Spleen (tissue), 7 donors: ENCODE measurements around the gene SPHK1.

Experiments
- POLR2A ChIP-seq, 3 donors: fragments of 450-650 bp; IDR thresholded peaks; one replicate each; pipeline ENCODE4 v1.5.1; 2017; ENCODE audit warnings: antibody characterized with exemption in 3 of 3, mild to moderate bottlenecking in 1 of 3
- POLR2AphosphoS5 ChIP-seq, 3 donors: sonication (generic); formaldehyde crosslinking; IDR thresholded peaks; one replicate each; pipeline ENCODE4 v1.5.1; 2017; ENCODE audit warnings: antibody characterized with exemption in 3 of 3
- TF ChIP-seq, protein P1 (sequence below), 11 experiments: fragments of 200-600 bp in 7 of 11; fragments of 450-650 bp in 4 of 11; sonication (generic) in 4 of 11; IDR thresholded peaks in 8 of 11; conservative IDR thresholded peaks in 3 of 11; 1 replicate in 7 of 11; 2 replicates in 4 of 11; pipeline versions ENCODE4 v1.4.0 to v1.8.0; 2016 to 2021; ENCODE audit warnings: antibody characterized with exemption in 11 of 11, inconsistent platforms in 4 of 11, mild to moderate bottlenecking in 1 of 11
- donor health status: DM: no; HTN: no; CAD: no; lungs with moderate emphysema.
- donor health status: DM: no; HTN: no; CAD: no.
- donor health status: DM: no; HTN: no; CAD: no.

DNA sequence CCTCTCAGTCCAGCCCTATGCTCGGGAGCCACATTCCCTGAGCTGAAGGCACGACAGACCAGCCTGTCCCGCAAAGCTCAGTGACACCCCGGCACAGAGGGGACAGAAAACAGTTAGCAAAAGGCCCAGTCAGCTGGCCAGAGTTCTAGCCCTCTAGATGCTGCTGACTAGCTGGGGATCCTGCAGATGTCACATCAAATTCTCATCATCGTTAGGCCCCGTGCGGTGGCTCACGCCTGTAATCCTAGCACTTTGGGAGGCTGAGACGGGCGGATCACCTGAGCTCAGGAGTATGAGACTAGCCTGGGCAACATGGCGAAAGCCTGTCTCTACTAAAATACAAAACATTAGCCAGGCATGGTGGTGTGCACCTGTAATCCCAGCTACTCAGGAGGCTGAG is 51.3 kb downstream of the SPHK1 start:
- TF ChIP-seq, protein P1, sequence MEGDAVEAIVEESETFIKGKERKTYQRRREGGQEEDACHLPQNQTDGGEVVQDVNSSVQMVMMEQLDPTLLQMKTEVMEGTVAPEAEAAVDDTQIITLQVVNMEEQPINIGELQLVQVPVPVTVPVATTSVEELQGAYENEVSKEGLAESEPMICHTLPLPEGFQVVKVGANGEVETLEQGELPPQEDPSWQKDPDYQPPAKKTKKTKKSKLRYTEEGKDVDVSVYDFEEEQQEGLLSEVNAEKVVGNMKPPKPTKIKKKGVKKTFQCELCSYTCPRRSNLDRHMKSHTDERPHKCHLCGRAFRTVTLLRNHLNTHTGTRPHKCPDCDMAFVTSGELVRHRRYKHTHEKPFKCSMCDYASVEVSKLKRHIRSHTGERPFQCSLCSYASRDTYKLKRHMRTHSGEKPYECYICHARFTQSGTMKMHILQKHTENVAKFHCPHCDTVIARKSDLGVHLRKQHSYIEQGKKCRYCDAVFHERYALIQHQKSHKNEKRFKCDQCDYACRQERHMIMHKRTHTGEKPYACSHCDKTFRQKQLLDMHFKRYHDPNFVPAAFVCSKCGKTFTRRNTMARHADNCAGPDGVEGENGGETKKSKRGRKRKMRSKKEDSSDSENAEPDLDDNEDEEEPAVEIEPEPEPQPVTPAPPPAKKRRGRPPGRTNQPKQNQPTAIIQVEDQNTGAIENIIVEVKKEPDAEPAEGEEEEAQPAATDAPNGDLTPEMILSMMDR (IDR thresholded peaks at IDR 0.05 in 8 of 11, conservative IDR thresholded peaks at IDR 0.05 in 3 of 11) = no peak
- TF ChIP-seq POLR2AphosphoS5 (IDR thresholded peaks at IDR 0.05) (no peak), POLR2A (IDR thresholded peaks at IDR 0.05) (no peak)
